ENCODE measurements around the gene SLC8B1.
"Not testable (repeated sequence)": the region's sequence is repeated elsewhere in the genome, so short reads cannot be mapped to it uniquely, and the experiment has no call there.

Gene SLC8B1

DNA sequence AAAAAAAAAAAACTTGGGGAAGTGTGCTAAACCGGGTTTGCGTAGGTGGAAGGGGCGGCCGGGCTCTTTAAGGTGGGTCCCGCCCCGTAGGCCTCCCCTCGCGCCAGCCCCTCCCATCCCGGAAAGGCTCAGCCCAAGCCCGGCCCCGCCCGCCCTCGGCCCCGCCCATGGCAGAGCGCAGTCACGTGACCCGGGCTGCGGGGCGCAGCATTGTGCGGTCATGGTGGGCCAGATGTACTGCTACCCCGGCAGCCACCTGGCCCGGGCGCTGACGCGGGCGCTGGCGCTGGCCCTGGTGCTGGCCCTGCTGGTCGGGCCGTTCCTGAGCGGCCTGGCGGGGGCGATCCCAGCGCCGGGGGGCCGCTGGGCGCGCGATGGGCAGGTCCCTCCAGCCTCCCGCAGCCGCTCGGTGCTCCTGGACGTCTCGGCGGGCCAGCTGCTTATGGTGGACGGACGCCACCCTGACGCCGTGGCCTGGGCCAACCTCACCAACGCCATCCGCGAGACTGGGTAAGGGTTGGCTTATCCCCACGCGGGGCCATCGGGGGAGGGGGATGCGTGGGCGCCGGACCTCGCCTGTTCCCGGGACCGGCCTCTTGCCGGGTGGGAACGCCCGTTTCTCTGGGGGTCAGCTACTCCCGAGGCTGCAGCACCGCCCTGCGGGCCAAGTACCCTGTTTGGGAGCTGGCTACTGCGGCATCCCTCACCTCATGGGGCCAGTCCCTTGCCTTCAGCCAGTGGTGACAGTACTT lies 23.6 kb upstream of the SLC8B1 start, which contains the start of gene PLBD2:
TSS of gene PLBD2 (plus strand) at position 207 of the 752 bp plus-strand sequence. CDS start at position 221, 14 bp downstream.
- DNase-seq (ENCODE audit: low read depth in 2 of 2), result peak; percentile 85 to 87

DNA sequence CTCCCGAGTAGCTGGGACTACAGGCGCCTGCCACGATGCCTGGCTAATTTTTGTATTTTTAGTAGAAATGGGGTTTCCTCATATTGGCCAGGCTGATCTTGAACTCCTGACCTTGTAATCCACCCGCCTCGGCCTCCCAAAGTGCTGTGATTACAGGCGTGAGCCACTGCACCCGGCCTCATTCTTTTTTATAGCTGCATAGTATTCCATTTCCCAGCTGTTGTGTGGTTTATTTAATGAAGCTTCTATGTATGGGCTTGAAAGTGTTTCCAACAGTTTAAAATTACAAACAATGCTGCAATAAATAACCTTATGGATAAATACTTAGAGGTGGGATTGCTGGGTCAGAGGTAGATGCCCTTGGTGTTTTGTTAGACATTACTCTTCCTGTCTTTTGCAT lies 19.3 kb upstream of the SLC8B1 start:
- not testable (repeated sequence) for DNase-seq (ENCODE audit: low read depth in 2 of 2)

DNA sequence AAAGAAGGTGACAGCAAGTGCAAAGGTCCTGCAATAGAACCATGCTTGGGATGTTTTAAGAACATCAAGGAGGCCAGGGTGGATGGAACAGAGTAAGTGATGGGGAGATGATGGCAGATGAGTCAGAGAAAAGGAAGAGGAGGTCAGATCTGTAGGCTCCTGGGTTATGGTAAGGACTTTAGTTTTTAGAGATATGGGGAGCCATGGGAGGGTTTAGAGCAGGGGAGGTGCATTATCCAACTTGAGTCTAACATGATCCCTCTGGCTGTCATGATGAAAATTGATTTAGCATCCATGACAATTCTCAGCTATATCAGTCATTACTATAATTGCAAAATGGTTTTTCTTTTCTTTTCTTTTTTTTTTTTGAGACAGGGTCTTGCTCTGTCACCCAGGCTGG lies 16.2 kb upstream of the SLC8B1 start:
- no peak for DNase-seq (ENCODE audit: low read depth in 2 of 2)

DNA sequence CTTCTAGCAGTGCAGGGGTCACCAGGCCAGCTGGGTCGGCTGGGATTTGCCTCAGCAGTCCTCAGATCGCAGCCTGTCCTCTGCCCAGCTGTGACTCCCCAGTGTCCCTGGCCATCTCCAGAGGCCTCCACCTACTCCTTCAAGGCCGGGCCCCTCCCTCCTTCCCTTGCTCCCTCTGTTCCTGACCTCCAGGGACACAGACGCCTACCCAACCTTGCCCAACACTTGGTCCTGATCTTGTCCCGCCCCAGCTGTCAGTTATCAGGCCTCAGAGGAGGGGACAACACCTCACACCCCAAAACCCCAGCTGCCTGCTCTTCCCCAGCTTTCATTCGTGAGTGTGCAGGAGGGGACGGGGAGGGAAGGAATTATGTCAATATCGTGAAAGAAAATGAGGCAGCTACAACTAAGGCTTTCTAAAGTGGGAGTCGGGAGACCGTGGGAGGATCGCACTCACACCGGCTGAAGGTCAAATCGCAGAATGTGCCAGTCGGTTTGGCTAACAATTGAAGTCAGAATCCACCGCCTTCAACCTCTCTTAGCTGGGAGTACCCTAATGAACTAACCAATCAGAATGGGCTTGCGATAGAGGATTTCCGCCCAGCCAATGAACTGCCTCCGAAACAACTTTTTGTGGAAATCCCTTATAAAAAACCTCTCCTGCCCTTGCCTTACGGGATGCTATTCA lies 14.1 kb upstream of the SLC8B1 start:
- no peak for DNase-seq (ENCODE audit: low read depth in 2 of 2)

DNA sequence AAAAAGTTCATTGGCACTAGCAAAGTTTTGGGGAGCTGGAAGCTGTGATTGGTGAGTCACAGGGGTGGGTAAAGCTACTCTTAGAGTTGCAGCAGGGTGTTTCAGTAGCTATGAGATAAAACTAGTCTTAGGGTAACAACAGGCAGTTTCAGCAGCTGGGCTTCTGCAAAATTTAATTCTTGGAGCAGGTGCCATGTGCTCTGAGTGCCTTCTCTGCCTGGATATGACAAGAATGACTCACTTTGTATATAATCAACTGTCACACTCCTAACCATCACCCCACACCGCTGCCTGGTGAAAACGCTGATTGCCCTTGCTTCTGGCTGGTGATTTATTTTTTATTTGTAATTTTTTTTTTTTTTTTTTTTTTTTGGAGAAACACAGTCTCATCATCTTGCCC lies 13.0 kb upstream of the SLC8B1 start:
- no peak for DNase-seq (ENCODE audit: low read depth in 2 of 2)

DNA sequence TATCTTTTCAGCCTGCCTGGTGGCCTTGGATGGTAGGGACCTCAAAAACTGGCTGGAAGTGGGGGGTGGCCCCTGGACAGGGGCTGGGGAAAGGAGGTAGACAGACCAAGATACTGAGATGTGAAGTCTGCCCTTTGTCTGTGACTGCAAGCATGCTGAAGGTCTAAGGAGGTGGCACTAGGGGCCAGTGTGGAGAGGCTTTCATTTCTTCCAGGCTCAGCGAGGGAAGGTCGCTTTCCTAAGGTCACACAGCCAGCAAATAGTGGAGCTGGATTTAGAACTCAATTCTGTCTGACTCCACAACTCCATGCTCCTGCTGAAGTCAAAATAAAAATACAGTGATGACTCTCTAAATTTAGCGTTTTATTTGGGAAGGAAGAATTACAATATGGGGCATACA lies 12.2 kb upstream of the SLC8B1 start:
- no peak for DNase-seq (ENCODE audit: low read depth in 2 of 2)

DNA sequence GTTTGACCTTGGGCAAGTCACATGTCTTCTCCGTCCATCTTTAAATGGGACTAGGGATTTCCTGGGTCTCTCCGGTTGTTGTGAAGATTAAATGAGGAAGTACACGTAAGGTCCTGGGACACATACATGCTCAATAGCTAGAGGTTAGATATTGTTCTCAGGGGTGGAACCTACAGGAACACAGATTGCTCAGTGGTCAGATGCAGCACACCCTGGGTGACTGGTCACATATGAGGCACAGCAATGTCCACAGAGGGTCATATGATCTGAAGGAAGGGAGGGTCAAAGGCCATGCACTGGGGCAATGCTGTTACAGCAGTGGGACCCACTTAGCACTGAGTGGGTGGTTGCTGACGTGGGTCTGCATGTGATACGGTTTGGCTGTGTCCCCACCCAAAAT lies 11.4 kb upstream of the SLC8B1 start:
- no peak for DNase-seq (ENCODE audit: low read depth in 2 of 2)

DNA sequence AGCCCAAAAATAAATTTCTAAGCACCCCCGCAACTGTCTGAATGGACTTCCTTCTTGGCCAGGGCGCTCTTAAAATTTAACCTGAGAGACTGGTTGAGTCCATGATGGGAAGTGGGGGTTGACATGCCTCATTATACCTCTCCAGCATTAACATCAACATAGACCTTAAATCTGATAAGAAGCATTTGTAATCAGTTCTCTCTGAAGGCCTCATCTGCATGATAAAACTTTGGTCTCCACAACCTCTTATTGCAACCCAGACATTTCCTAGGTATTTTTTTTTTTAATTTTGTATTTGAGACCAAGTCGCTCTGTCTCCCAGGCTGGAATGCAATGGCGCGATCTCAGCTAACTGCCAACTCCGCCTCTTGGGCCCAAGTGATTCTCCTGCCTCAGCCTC lies 10.4 kb upstream of the SLC8B1 start:
- no peak for DNase-seq (ENCODE audit: low read depth in 2 of 2)

DNA sequence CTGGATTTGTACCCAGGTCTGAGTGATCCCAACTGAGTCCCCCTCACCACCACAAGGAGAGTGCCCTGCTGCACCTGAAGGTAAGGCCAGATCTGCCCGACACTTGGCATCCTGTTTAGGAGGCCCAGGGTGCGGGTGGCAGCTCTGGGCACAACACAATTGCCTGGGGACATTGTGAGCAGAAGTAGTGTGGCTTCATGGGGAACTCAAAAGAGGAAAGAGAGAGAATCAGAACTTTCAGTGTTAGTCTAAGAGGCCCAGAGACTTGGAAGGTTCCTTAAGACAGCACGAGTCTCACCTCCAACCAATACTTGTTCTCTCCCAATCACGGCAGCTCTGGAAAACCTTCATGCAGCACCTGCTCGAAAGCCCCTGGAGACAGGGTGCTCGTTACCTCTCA lies 6.6 kb upstream of the SLC8B1 start:
- DNase-seq (ENCODE audit: low read depth in 2 of 2), result no peak

DNA sequence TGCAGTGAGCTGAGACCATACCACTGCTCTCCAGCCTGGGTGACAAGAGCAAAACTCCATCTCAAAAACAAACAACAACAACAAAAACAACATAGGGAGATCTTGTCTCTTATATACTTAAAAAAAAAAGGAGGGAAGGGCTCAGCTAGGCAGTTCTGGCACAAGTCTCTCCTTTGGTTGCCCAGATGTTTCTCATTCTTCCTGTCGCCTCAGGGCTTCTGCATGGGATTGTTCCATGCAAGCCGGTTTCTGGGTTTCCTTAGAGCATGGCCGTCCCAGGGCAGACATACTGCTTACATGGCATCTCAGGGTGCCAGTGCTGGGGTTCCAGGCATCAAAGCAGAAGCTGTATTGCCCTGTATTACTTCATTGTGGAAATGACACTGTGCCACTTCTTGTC lies 5.2 kb upstream of the SLC8B1 start:
- DNase-seq (ENCODE audit: low read depth in 2 of 2), result no peak

DNA sequence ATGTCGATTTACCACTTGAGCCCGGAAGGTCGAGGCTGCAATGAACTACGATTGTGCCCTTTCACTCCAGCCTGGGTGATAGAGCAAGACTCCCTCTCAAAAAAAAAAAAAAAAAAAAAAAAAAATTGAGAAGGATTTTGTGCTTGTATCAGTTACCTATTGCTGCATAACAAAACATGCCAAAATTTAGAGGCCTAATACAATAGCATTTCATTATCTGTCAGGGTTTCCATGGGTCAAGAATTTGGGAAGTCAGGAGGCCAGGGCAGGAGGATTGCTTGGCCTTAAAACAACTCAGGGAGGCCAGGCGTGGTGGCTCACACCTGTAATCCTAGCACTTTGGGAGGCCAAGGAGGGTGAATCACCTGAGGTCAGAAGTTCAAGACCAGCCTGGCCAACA lies 4.6 kb upstream of the SLC8B1 start:
- no peak for DNase-seq (ENCODE audit: low read depth in 2 of 2)

DNA sequence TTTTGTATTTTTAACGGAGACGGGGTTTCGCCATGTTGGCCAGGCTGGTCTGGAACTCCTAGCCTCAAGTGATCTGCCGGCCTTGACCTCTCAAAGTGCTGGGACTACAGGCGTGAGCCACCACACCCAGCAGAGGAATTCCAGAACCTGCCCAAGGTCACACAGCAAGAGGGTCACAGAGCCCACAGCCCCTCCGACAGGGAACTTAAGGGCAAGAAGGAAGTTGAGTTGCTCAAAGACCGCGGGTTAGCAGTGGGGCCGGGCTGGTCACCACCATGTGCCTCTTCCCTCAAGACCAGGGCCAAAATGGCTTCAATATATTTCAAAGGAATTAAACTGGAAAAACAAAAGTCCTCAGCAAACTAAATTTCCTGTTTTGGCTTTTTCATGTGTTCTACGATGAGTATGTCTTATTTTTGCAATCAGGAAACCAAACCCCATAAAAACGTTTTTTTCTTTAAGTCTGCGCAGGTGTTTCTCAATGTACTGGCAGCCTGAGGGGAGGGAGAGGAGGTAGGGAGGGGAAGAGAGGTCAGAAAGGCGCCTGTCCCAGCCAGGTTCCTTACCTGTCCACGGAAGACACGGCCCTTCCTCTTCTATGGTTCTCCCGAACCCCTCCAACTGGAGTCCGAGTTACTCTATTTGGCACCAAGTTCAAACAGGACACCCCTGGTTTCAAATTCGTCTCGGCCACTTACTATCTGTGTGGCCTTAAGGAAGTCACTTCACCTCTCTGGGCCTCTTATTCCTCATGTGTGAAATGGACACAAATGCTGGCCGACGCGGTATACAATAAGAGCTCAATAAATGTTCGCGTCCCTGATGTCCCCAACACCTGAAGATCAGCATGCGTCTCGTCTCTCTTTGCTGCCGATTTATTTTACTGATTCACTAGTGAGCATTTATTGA lies 778 bp downstream of the SLC8B1 start:
- DNase-seq (ENCODE audit: low read depth in 2 of 2), result no peak

DNA sequence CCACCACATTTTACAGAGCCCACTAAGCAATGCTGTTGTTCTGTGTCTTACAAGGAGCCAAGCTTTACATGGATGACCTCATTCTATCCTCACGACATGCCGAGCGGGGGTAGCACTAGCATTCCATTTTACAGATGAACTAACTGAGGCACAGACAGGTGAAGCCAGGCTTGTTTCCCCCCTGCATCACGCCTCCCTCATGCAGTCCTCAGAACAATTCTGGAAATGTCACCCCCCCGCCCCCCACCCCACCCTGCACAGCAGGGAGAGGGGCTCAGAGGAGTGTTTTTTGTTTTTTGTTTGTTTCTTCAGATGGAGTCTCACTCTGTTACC lies 1.5 kb downstream of the SLC8B1 start:
- no peak for DNase-seq (ENCODE audit: low read depth in 2 of 2)

DNA sequence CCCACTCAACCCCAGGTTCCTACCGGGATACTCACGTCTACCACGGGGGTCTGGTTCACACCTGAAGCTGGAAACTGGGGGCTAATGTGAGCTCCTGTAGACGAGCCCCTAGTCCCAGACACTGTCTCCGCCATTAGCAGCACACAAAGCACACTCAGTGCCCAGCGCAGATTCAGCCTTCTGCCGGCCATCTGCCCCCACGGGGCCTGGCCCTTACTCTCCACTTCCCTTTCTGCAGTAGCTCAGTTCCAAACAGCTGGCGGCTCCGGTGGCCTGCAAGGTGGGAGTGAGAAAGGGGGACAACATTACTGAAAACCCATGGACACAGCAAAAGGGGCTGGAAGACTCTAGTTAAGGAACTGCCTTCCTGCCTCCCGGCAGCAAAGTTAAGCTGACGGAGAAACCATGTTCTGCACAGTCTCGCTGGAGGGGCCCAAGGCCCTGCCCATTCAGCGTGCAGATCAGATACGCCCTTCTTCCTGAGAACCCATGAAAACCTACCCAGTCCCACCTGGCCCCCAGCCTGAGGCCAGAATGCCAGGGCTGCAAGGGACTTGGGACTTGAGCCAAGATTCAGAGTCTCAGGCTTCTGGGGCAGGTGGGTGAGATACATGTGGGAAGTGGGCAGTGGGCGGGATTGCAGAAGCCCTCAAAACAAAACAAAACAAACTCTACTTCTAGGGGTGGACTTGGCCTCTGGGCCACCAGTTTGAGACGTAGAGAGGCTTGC lies 2.1 kb downstream of the SLC8B1 start:
- no peak for DNase-seq (ENCODE audit: low read depth in 2 of 2)

DNA sequence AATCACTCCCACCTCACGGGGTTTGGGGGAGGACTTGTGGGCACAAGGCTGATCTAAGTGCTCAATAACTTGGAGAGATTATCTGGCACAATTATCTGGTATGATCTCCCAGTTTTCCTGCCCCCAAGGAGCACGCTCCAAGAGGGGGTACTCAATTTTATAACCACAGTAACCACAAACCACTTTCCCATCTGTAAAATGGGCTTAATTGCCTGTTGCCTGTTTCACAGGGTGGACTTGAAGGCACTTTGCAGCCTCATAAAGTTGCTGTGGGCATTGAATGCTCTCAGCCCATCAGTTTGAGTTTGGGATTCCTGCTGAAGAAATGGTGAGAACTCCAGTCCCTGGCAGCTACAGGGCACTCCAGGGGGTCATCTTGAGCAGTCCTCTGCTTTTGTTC lies 4.4 kb downstream of the SLC8B1 start:
- no peak for DNase-seq (ENCODE audit: low read depth in 2 of 2)

DNA sequence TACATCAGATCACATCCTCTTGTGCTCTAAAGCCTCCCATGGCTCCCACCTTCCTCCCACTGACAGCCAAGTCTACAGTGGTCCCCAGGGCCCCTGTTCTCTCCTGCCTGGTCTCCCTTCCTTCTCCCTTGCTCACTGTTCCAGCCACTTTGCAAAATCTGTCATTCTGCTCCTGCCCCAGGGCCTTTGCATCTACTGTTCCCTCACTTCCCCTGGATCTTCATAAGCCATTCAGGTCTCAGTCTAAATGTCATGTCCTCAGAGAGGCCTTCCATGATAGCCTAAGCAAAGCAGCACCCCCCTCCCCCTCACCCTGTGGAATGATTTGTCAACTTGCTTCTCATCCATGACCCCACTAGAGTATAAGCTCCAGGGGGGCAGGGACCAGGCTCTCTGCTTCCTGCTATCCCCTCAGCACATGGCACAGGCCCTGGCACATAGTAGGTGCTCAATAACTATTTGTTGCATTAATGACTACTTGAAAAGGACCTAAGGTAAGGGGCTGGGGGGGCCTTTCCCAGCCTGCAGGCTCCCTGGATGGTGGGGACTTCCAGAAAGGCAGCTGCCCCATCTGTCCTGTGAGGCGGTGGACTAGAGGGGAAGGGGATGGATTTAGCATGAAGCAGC lies 5.0 kb downstream of the SLC8B1 start:
- no peak for DNase-seq (ENCODE audit: low read depth in 2 of 2)

DNA sequence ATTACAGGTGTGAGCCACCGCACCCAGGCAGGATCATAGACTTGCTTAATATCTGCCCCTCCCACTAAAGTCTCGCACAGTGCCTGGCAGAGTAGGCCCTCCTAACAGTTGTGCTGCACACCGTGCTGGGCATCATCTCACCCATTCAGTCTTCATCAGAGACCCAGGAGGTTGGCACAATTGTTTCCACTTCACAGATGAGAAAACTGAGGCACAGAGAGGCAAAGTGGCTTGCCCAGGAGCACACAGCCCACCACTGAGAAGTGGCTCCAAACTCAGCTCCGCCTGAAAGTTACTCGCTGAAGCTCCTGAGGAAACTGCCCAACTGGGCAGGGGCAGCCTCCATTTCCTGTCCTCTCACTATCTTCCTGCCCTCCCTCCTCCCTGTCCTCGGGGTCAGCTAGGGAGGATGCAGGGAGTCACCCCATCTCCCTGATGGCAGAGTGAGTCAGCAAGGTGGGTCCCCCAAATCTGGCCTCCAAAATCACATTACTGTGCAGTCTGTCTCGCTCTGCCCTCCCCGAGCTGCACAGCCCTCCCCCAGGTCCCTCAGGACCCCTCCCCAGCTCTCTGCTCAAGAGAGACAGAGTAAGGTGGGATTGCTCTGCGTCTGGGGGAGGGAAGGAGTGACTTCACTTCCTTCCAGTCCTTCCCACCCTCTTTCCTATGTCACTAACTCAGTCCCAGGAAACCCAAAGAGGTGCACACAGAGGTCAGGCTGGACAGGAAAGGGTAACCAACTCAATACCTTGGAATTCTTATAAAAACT lies 5.7 kb downstream of the SLC8B1 start:
- DNase-seq (ENCODE audit: low read depth in 2 of 2), result no peak

DNA sequence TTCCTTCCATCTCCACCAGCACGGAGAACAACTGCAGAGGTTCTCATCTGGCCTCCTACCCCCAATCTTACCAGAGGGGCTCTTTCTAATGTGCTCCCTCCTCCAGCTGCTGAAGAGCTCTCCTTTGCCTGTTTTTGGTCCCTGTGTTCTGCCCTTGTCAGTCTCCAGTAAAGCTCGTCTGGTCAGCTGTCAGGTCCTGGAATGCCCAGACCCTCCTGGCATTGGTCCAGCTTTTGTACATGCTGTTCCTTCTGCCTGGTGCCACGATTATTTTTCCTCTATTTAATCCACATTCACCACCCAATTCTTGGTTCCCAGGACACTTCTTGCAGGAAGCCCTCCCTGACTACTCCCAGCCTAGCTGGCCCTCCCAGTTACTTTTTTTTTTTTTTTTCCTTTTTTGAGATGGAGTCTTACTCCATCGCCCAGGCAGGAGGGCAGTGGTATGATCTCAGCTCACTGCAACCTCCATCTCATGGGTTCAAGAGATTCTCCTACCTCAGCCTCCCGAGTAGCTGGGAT lies 6.5 kb downstream of the SLC8B1 start:
- no peak for DNase-seq (ENCODE audit: low read depth in 2 of 2)

DNA sequence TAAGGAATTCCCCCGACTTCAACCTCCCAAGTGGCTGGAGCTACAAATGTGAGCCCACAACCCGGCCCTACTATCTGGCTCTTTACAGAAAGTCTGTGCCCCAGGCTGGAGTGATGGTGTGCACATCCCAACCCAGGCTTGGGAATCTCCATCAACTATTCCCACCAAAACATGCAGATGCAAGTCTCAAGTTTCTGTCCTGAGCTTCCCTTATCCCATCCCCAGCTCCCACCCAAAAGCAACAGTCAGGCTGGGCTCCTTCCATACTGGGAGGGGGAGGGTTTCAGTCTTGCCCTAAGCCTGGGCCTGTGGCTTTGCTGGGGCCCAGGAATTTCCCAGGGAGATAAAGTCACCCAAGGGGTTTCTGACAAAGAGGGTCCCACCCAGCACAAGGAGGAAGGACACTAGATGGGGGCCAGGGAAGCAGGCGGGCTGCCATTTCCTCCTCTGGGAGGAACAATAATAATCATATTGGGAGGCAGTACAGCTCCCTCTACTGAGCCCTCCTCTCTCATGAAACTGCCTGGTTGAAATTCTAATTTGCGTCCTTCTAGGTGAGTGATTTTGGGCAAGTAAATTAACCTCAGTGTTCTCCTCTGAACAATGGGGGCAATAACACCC lies 8.0 kb downstream of the SLC8B1 start:
- DNase-seq (ENCODE audit: low read depth in 2 of 2), result no peak

DNA sequence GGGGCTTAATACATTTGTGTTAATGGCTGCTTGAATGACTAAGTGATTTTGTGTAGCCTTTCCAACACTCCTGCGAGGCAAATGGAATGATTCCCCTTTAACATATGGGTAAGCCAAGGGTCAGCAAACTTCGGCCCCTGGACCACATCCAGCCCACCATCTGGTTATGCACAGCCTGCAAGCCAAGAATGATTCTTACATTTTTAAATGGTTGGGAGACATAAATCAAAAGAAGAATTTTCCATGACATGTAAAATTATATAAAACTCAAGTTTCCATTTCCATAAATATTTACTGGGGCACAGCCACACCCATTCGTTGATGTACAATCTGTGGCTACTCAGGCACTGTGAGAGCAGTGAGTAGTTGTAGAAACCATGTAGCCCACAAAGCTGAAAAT lies 9.0 kb downstream of the SLC8B1 start:
- no peak for DNase-seq (ENCODE audit: low read depth in 2 of 2)

All from stimulated activated CD8-positive, alpha-beta memory T cell treated with anti-CD3 and anti-CD28 coated beads, Interleukin-7, amount 100 ng/mL, for 1 hour (primary cell).